ENCODE measurements around the gene SFT2D1.

Gene SFT2D1

GRCh38 chr6:166277892-166278578 lies 64.3 kb downstream of the SFT2D1 start:
- no peak for DNase-seq (ENCODE audit: low read depth in 2 of 2)

GRCh38 chr6:166277018-166277417 lies 65.3 kb downstream of the SFT2D1 start:
- DNase-seq (ENCODE audit: low read depth in 2 of 2) = no peak

GRCh38 chr6:166275714-166276166 lies 66.6 kb downstream of the SFT2D1 start:
- DNase-seq (ENCODE audit: low read depth in 2 of 2) = peak; percentile 63 to 74

GRCh38 chr6:166274739-166275370 lies 67.5 kb downstream of the SFT2D1 start:
- DNase-seq (ENCODE audit: low read depth in 2 of 2) = no peak

GRCh38 chr6:166274163-166274562 lies 68.2 kb downstream of the SFT2D1 start:
- no peak for DNase-seq (ENCODE audit: low read depth in 2 of 2)

- no peak for DNase-seq (ENCODE audit: low read depth in 2 of 2)
These were observed 71.0 kb downstream of the SFT2D1 start for GRCh38 chr6:166271376-166271765.

GRCh38 chr6:166270706-166271375 lies 71.5 kb downstream of the SFT2D1 start:
- DNase-seq (ENCODE audit: low read depth in 2 of 2) = no peak

Data from stimulated activated CD8-positive, alpha-beta memory T cell treated with anti-CD3 and anti-CD28 coated beads, Interleukin-7, amount 100 ng/mL, for 1 hour (primary cell).